ENCODE data around the gene SP140. TPM values are rescaled to one million over a fixed set of nuclear protein-coding genes. Genes with fewer than 3 reads are reported as not detected.
"Not testable (repeated sequence)": the region's sequence is repeated elsewhere in the genome, so short reads cannot be mapped to it uniquely, and the experiment has no call there.

The SP140 gene
- polyA plus RNA-seq, 1 donor, result 2.2 TPM

DNA sequence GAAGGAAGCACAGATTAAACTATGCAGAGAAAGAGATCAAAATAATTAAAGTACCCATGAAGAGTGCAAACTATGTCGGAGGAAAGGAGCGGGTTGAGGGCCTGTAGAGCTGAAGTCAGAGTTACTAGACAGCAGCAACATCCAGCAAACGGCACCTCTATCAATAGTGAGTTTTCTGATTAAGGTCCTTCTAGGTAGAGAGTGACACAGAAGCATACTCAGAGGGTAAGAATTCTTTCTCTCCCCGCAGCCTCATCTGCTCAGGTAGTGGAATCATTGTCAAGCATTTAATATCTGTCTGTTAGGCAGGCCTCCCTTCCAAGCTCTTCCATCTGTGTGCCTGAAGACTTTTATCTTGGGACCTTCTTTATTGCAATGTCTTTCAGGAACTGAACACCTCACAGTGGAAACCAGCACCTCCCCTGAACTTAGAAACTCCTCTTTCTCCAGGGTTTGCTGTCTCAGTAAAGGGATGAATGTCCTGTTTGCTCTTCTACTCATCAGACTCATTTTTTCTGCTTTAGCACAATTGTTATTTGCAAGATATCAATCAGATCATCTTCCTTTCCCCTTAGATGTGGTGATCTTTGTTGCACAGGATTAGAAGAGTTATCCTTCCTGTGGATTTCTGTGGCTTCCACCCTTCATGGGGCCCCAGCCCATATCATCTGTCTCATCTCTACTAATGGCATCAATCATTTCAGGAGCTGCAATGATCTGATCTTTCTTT is 28.8 kb downstream of the SP140 start:
- Histone ChIP-seq H3K9me3 (ENCODE audit: control insufficient read depth, low read depth, low read length) (no peaks in the 10 kb centered on the region), H3K4me3 (ENCODE audit: low read length) (no peak overlapping the region), H3K4me1 (ENCODE audit: control insufficient read depth, insufficient read depth, low read length) (no peaks in the 10 kb centered on the region), H3K27me3 (ENCODE audit: control insufficient read depth, insufficient read depth, low read length) (no peaks in the 10 kb centered on the region), H3K36me3 (ENCODE audit: control insufficient read depth, insufficient read depth, low read length) (no peaks in the 10 kb centered on the region), H3K27ac (ENCODE audit: low read length) (no peak overlapping the region)
- DNase-seq, result no peak
- 57% methylated on average over 2 of the region's 4 CpGs for WGBS (ENCODE audit: insufficient coverage, low lambda C conversion rate)

DNA sequence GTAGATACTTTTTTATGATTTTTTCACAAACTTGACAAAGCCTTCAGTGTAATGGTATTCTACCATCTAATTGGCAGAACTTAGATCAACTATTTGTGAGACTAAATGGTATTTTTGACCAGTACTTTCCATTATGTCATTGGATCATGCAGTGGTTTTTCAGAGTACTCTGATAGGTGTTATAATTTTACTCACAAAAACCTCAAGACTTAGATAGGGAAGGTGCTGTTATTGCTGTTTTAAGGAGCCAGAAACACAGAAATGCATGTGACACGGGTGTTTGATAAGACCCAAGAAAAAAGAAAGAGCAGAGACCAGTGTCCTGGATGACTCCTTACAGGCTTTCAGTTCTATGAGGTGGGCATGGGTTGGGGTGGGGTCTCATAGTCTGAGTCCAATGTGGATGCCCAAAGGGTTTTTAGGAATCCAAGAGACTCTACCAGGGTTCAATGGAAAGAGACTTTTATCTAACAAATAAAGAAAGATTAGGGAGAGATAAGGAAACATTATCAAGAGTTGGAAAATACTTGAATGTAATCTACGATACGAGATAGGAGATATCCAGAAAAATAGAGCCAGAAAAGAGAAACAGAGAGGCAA is 31.3 kb downstream of the SP140 start:
- Histone ChIP-seq H3K36me3 (ENCODE audit: control insufficient read depth, insufficient read depth, low read length) (no peaks in the 10 kb centered on the region), H3K9me3 (ENCODE audit: control insufficient read depth, low read depth, low read length) (no peaks in the 10 kb centered on the region), H3K27me3 (ENCODE audit: control insufficient read depth, insufficient read depth, low read length) (no peaks in the 10 kb centered on the region), H3K4me3 (ENCODE audit: low read length) (no peak overlapping the region), H3K27ac (ENCODE audit: low read length) (no peak overlapping the region), H3K4me1 (ENCODE audit: control insufficient read depth, insufficient read depth, low read length) (no peaks in the 10 kb centered on the region)
- no peak for DNase-seq
- WGBS (ENCODE audit: insufficient coverage, low lambda C conversion rate), result 84% methylated on average over 2 of the region's 3 CpGs

- no peak for DNase-seq
- Histone ChIP-seq H3K9me3 (ENCODE audit: control insufficient read depth, low read depth, low read length) (no peaks in the 10 kb centered on the region), H3K27me3 (ENCODE audit: control insufficient read depth, insufficient read depth, low read length) (no peaks in the 10 kb centered on the region), H3K4me3 (ENCODE audit: low read length) (no peak overlapping the region), H3K4me1 (ENCODE audit: control insufficient read depth, insufficient read depth, low read length) (no peaks in the 10 kb centered on the region), H3K36me3 (ENCODE audit: control insufficient read depth, insufficient read depth, low read length) (no peaks in the 10 kb centered on the region), H3K27ac (ENCODE audit: low read length) (no peak overlapping the region)
- WGBS (ENCODE audit: insufficient coverage, low lambda C conversion rate), result 100% methylated on average over 1 of the region's 4 CpGs
Measured at GRCh38 chr2:230258483-230258882, 32.9 kb downstream of the SP140 start.

DNA sequence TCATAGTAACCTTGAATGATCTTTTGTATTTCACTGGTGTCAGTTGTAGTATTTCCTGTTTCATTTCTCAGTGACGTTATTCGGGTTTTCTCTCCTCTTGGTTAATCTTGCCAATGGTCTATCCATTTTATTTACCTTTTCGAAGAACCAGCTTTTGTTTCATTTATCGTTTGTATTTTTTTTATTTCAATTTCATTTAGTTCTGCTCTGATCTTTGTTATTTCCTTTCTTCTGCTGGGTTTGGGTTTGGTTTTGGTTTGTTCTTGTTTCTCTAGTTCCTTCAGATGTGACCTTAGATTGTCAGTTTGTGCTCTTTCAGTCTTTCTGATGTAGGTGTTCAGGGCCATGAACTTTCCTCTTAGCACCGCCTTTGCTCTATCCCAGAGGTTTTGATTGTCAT is 36.7 kb downstream of the SP140 start:
- Histone ChIP-seq H3K27me3 (ENCODE audit: control insufficient read depth, insufficient read depth, low read length) (no peaks in the 10 kb centered on the region), H3K4me3 (ENCODE audit: low read length) (no peak overlapping the region), H3K4me1 (ENCODE audit: control insufficient read depth, insufficient read depth, low read length) (no peaks in the 10 kb centered on the region), H3K36me3 (ENCODE audit: control insufficient read depth, insufficient read depth, low read length) (no peaks in the 10 kb centered on the region), H3K9me3 (ENCODE audit: control insufficient read depth, low read depth, low read length) (no peaks in the 10 kb centered on the region), H3K27ac (ENCODE audit: low read length) (no peak overlapping the region)
- DNase-seq, result no peak
- 91% methylated on average over 5 of the region's 5 CpGs for WGBS (ENCODE audit: insufficient coverage, low lambda C conversion rate)

GRCh38 chr2:230264945-230265344 is 39.4 kb downstream of the SP140 start:
- not testable (repeated sequence) for H3K36me3 ChIP-seq (ENCODE audit: control insufficient read depth, insufficient read depth, low read length); H3K9me3 ChIP-seq (ENCODE audit: control insufficient read depth, low read depth, low read length); H3K4me3 ChIP-seq (ENCODE audit: low read length); H3K27me3 ChIP-seq (ENCODE audit: control insufficient read depth, insufficient read depth, low read length); H3K4me1 ChIP-seq (ENCODE audit: control insufficient read depth, insufficient read depth, low read length); H3K27ac ChIP-seq (ENCODE audit: low read length)
- peak in 1 of 2 donors; percentile 0 for DNase-seq
- WGBS (ENCODE audit: insufficient coverage, low lambda C conversion rate), result no CpG with 5 or more reads among the region's 4 CpGs

DNA sequence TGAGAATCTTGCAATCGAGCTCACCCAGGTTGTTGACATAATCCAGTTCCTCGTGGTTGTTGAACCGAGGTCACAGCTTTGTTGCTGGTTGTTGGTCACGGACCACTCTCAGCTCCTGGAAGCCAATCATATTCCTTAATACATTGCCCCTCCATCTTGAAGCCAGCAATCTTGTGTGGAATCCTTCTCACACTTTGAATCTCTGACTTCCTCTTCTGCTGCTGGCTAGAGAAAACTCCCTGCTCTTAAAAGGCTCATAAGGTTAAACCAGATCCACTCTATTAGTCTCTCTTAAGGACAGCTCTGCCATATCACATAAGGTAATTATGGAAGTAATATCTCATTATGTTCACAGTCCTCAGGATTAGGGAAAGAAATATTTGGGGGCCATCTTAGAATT is 41.1 kb downstream of the SP140 start:
- Histone ChIP-seq H3K27ac (ENCODE audit: low read length) (no peak overlapping the region), H3K9me3 (ENCODE audit: control insufficient read depth, low read depth, low read length) (no peaks in the 10 kb centered on the region), H3K4me3 (ENCODE audit: low read length) (no peak overlapping the region), H3K36me3 (ENCODE audit: control insufficient read depth, insufficient read depth, low read length) (no peaks in the 10 kb centered on the region), H3K27me3 (ENCODE audit: control insufficient read depth, insufficient read depth, low read length) (no peaks in the 10 kb centered on the region), H3K4me1 (ENCODE audit: control insufficient read depth, insufficient read depth, low read length) (no peaks in the 10 kb centered on the region)
- WGBS (ENCODE audit: insufficient coverage, low lambda C conversion rate), result no CpG with 5 or more reads among the region's 4 CpGs
- no peak for DNase-seq

GRCh38 chr2:230267059-230267458 is 41.5 kb downstream of the SP140 start:
- no peak for DNase-seq
- no CpG with 5 or more reads among the region's 1 CpG for WGBS (ENCODE audit: insufficient coverage, low lambda C conversion rate)
- H3K4me3 ChIP-seq (ENCODE audit: low read length), result no peak overlapping the region
- no peaks in the 10 kb centered on the region for H3K27me3 ChIP-seq (ENCODE audit: control insufficient read depth, insufficient read depth, low read length)
- no peaks in the 10 kb centered on the region for H3K9me3 ChIP-seq (ENCODE audit: control insufficient read depth, low read depth, low read length)
- H3K36me3 ChIP-seq (ENCODE audit: control insufficient read depth, insufficient read depth, low read length), result no peaks in the 10 kb centered on the region
- no peaks in the 10 kb centered on the region for H3K4me1 ChIP-seq (ENCODE audit: control insufficient read depth, insufficient read depth, low read length)
- H3K27ac ChIP-seq (ENCODE audit: low read length), result no peak overlapping the region

GRCh38 chr2:230267556-230267955 is 42.0 kb downstream of the SP140 start:
- no peak for DNase-seq
- Histone ChIP-seq H3K4me3 (ENCODE audit: low read length) (no peak overlapping the region), H3K27ac (ENCODE audit: low read length) (no peak overlapping the region), H3K4me1 (ENCODE audit: control insufficient read depth, insufficient read depth, low read length) (no peaks in the 10 kb centered on the region), H3K9me3 (ENCODE audit: control insufficient read depth, low read depth, low read length) (no peaks in the 10 kb centered on the region), H3K27me3 (ENCODE audit: control insufficient read depth, insufficient read depth, low read length) (no peaks in the 10 kb centered on the region), H3K36me3 (ENCODE audit: control insufficient read depth, insufficient read depth, low read length) (no peaks in the 10 kb centered on the region)
- WGBS (ENCODE audit: insufficient coverage, low lambda C conversion rate), result no CpG with 5 or more reads among the region's 3 CpGs

GRCh38 chr2:230268606-230269243 is 43.2 kb downstream of the SP140 start:
- H3K4me1 ChIP-seq (ENCODE audit: control insufficient read depth, insufficient read depth, low read length), result no peaks in the 10 kb centered on the region
- no peaks in the 10 kb centered on the region for H3K27me3 ChIP-seq (ENCODE audit: control insufficient read depth, insufficient read depth, low read length)
- WGBS (ENCODE audit: insufficient coverage, low lambda C conversion rate), result no CpG with 5 or more reads among the region's 3 CpGs
- H3K4me3 ChIP-seq (ENCODE audit: low read length), result no peak overlapping the region
- H3K36me3 ChIP-seq (ENCODE audit: control insufficient read depth, insufficient read depth, low read length), result no peaks in the 10 kb centered on the region
- no peak for DNase-seq
- H3K27ac ChIP-seq (ENCODE audit: low read length), result no peak overlapping the region
- H3K9me3 ChIP-seq (ENCODE audit: control insufficient read depth, low read depth, low read length), result no peaks in the 10 kb centered on the region

GRCh38 chr2:230269715-230270114 is 44.2 kb downstream of the SP140 start:
- no peaks in the 10 kb centered on the region for H3K9me3 ChIP-seq (ENCODE audit: control insufficient read depth, low read depth, low read length)
- no peaks in the 10 kb centered on the region for H3K36me3 ChIP-seq (ENCODE audit: control insufficient read depth, insufficient read depth, low read length)
- DNase-seq, result no peak
- H3K4me3 ChIP-seq (ENCODE audit: low read length), result no peak overlapping the region
- no peak overlapping the region for H3K27ac ChIP-seq (ENCODE audit: low read length)
- WGBS (ENCODE audit: insufficient coverage, low lambda C conversion rate), result no CpG with 5 or more reads among the region's 6 CpGs
- H3K27me3 ChIP-seq (ENCODE audit: control insufficient read depth, insufficient read depth, low read length), result no peaks in the 10 kb centered on the region
- H3K4me1 ChIP-seq (ENCODE audit: control insufficient read depth, insufficient read depth, low read length), result no peaks in the 10 kb centered on the region
